ENCODE data around the gene SMIM22.

The SMIM22 gene

GRCh38 chr16:4828567-4829321 is 33.6 kb downstream of the SMIM22 start:
- DNase-seq: no peak

GRCh38 chr16:4830408-4830807 is 35.2 kb downstream of the SMIM22 start:
- no peak for DNase-seq

GRCh38 chr16:4831616-4832015 is 36.4 kb downstream of the SMIM22 start:
- DNase-seq: no peak

GRCh38 chr16:4832698-4833343 is 37.7 kb downstream of the SMIM22 start:
- DNase-seq: no peak

- no peak for DNase-seq
Measured at GRCh38 chr16:4833584-4833983, 38.4 kb downstream of the SMIM22 start.

- no peak for DNase-seq
Measured at GRCh38 chr16:4836727-4837126, 41.6 kb downstream of the SMIM22 start.

- DNase-seq: no peak
Measured at GRCh38 chr16:4837733-4838501, 42.7 kb downstream of the SMIM22 start.

- no peak for DNase-seq
Measured at GRCh38 chr16:4839942-4840341, 44.8 kb downstream of the SMIM22 start.

- DNase-seq: no peak
Measured at GRCh38 chr16:4840984-4841383, 45.8 kb downstream of the SMIM22 start.

Data from NCI-H510A treated with DMSO at 0.1 percent for 48 hours (cell line).